Measurements from ENCODE around the gene FUT6.
"Not testable (repeated sequence)": the region's sequence is repeated elsewhere in the genome, so short reads cannot be mapped to it uniquely, and the experiment has no call there.

The FUT6 gene

GRCh38 chr19:5784581-5785147 is 54.8 kb downstream of the FUT6 start, which contains the start of gene PRR22:
Gene PRR22, minus strand, starts transcription at chr19:5784746. Its CDS starts 86 bp downstream, at chr19:5784660.
- DNase-seq = no peak

GRCh38 chr19:5782945-5783919 is 56.3 kb downstream of the FUT6 start:
- DNase-seq = no peak

- no peak for DNase-seq
These were observed 57.2 kb downstream of the FUT6 start for GRCh38 chr19:5782322-5782721.

GRCh38 chr19:5780916-5781315 is 58.6 kb downstream of the FUT6 start:
- DNase-seq = not testable (repeated sequence)
